Suprapubic skin (tissue), 4 donors: Measurements from ENCODE around the gene ZBTB20. TPM values are rescaled to one million over a fixed set of nuclear protein-coding genes. Genes with fewer than 3 reads are reported as not detected.

Experiments
- DNase-seq, 2 donors: peaks; one replicate each; pipeline ENCODE4 v3.0.0-alpha.2; 2019; ENCODE audit warnings: low spot score in 2 of 2
- H3K27ac ChIP-seq: fragments of 200-600 bp; sonication (generic); one replicate; pipeline ENCODE4 v1.5.1; 2019
- H3K27me3 ChIP-seq: fragments of 200-600 bp; sonication (generic); one replicate; pipeline ENCODE4 v1.5.1; 2019
- H3K36me3 ChIP-seq: fragments of 200-600 bp; sonication (generic); one replicate; pipeline ENCODE4 v1.5.1; 2019
- H3K4me1 ChIP-seq: fragments of 200-600 bp; sonication (generic); one replicate; pipeline ENCODE4 v1.5.1; 2019
- H3K4me3 ChIP-seq: fragments of 200-600 bp; sonication (generic); one replicate; pipeline ENCODE4 v1.5.1; 2019; ENCODE audit warnings: mild to moderate bottlenecking
- H3K9me3 ChIP-seq: fragments of 200-600 bp; sonication (generic); one replicate; pipeline ENCODE4 v1.5.1; 2019
- EP300 ChIP-seq: sonication (generic); formaldehyde crosslinking; IDR thresholded peaks from one replicate; pipeline ENCODE4 v1.6.1; 2017; ENCODE audit warnings: antibody characterized with exemption
- POLR2A ChIP-seq, 2 donors: fragments of 450-650 bp; IDR thresholded peaks; one replicate each; pipeline ENCODE4 v1.6.1; 2017; ENCODE audit warnings: antibody characterized with exemption in 2 of 2, mild to moderate bottlenecking in 2 of 2, moderate library complexity in 2 of 2
- POLR2AphosphoS5 ChIP-seq, 3 donors: sonication (generic); formaldehyde crosslinking; IDR thresholded peaks; one replicate each; pipeline ENCODE4 v1.6.1; 2017; ENCODE audit warnings: antibody characterized with exemption in 3 of 3
- WGBS: methylation state at CpG from one replicate; pipeline ENCODE4 v1.1.5; 2018; 5-methylcytosine and 5-hydroxymethylcytosine counted together
- total RNA-seq, 4 donors: library from RNA; depleted of rRNA; stranded (reverse); fragments of >200 nt; gene quantifications; one replicate each; pipeline ENCODE4 v1.1.0, GENCODE V29; 2016
- TF ChIP-seq, protein P1 (sequence below), 2 donors: fragments of 200-600 bp in 1 of 2; fragments of 450-650 bp in 1 of 2; sonication (generic) in 1 of 2; IDR thresholded peaks; one replicate each; pipeline ENCODE4 v1.5.1; 2016 to 2019; ENCODE audit warnings: antibody characterized with exemption in 2 of 2, mild to moderate bottlenecking in 1 of 2, moderate library complexity in 1 of 2

ZBTB20 gene
- total RNA-seq, 4 donors from 2014 or later = 23.6 to 77.2 (median 39.4) TPM

DNA sequence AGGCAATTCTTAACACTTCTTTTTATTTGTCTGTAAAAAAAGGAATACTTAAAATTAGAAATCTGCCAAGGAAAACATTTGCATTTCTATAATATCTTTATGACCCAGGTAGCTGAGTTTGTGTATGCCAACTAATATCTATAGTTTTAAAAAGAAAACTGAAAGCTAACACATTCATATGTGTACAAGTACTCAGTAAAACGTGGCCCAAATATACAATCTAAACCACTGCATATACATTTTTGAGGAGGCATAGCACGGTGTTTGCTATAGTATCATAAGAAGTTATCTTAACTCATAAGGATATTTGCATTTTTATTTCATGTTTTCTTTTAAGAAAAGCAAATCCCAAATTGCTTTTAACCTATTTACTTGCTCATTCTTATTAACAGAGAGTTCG is 172.7 kb downstream of the ZBTB20 start:
- no peaks in the 10 kb centered on the region for H3K27me3 ChIP-seq
- 92% methylated on average over 3 of the region's 3 CpGs for WGBS
- no peaks in the 10 kb centered on the region for H3K4me1 ChIP-seq
- H3K36me3 ChIP-seq = peaks cover 10% of the 10 kb centered on the region
- no peak overlapping the region for H3K27ac ChIP-seq
- no peak overlapping the region for H3K4me3 ChIP-seq
- TF ChIP-seq POLR2AphosphoS5 (IDR thresholded peaks at IDR 0.05) = no peak
- TF ChIP-seq, protein P1, sequence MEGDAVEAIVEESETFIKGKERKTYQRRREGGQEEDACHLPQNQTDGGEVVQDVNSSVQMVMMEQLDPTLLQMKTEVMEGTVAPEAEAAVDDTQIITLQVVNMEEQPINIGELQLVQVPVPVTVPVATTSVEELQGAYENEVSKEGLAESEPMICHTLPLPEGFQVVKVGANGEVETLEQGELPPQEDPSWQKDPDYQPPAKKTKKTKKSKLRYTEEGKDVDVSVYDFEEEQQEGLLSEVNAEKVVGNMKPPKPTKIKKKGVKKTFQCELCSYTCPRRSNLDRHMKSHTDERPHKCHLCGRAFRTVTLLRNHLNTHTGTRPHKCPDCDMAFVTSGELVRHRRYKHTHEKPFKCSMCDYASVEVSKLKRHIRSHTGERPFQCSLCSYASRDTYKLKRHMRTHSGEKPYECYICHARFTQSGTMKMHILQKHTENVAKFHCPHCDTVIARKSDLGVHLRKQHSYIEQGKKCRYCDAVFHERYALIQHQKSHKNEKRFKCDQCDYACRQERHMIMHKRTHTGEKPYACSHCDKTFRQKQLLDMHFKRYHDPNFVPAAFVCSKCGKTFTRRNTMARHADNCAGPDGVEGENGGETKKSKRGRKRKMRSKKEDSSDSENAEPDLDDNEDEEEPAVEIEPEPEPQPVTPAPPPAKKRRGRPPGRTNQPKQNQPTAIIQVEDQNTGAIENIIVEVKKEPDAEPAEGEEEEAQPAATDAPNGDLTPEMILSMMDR (IDR thresholded peaks at IDR 0.05) = no peak
- no peak for TF ChIP-seq POLR2A (IDR thresholded peaks at IDR 0.05)
- no peak for TF ChIP-seq EP300
- no peaks in the 10 kb centered on the region for H3K9me3 ChIP-seq
- DNase-seq = no peak

DNA sequence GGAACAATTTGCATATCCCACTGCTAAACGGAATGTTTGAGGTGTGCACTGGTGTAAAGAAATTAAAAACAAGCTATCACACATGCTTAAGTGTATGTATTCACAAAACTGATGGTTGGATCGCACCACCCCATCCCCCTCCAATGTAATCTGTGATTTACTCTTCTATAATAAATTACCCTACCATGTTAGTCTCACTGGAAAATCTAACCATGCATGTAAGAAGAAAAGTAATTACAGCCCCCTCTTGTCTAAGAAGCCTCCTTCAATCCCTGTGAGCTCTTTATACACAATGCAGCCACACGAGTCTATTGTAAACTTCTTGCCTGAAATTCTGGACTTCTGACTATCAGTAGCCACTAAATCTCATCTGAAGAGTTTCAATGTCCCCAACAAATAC is 173.6 kb downstream of the ZBTB20 start:
- 85% methylated on average over 3 of the region's 3 CpGs for WGBS
- Histone ChIP-seq H3K27ac (no peak overlapping the region), H3K4me1 (no peaks in the 10 kb centered on the region), H3K9me3 (no peaks in the 10 kb centered on the region), H3K4me3 (no peak overlapping the region), H3K27me3 (no peaks in the 10 kb centered on the region), H3K36me3 (peaks cover 10% of the 10 kb centered on the region)
- TF ChIP-seq POLR2A (IDR thresholded peaks at IDR 0.05) (no peak), EP300 (no peak), POLR2AphosphoS5 (IDR thresholded peaks at IDR 0.05) (no peak)
- TF ChIP-seq, protein P1 (IDR thresholded peaks at IDR 0.05) = no peak
- DNase-seq = no peak

DNA sequence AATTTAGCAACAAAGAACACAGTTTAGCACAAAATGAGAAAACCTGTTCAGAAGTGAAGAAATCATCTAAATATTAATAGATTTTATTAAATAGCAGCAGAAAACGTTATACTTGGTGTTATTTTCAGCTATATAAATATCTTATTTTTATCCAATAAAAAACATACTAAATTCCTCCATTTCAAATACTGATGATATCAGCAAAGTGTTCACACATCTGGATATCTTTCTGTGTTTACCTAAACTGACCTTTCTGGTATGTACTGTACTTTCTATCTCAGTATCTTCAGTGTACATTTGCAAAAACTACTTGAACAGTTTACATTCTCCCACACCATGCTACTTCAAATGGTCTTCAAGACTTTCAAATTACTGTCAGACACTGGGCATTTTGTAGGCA is 179.9 kb downstream of the ZBTB20 start:
- H3K4me3 ChIP-seq = no peak overlapping the region
- no peaks in the 10 kb centered on the region for H3K27me3 ChIP-seq
- 62% methylated on average over 1 of the region's 1 CpG for WGBS
- peaks cover 7% of the 10 kb centered on the region for H3K36me3 ChIP-seq
- no peak for DNase-seq
- no peak overlapping the region for H3K27ac ChIP-seq
- peaks cover 9% of the 10 kb centered on the region for H3K4me1 ChIP-seq
- no peak for TF ChIP-seq POLR2A (IDR thresholded peaks at IDR 0.05)
- TF ChIP-seq EP300 = no peak
- no peak for TF ChIP-seq POLR2AphosphoS5 (IDR thresholded peaks at IDR 0.05)
- TF ChIP-seq, protein P1 (IDR thresholded peaks at IDR 0.05) = no peak
- H3K9me3 ChIP-seq = no peaks in the 10 kb centered on the region

DNA sequence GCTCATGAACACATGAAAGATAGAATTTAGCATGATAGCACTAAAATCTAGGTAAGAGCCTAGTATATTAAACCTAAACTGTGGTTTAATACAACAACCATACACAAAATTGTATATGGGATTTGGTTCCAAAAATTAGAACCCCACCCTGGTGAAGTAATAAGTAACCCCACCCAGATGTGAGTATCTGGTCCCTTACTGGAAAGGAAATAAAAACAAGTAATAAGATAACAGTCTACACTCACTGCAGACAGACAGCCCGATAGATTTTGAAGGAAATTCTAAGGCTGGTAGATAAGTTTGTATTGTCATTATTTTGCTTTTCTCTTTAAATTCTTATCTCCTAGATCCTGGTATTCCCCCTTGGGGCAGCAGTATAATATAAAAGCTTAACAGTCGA is 184.9 kb downstream of the ZBTB20 start:
- Histone ChIP-seq H3K27ac (no peak overlapping the region), H3K4me1 (peaks cover 9% of the 10 kb centered on the region), H3K27me3 (no peaks in the 10 kb centered on the region), H3K9me3 (no peaks in the 10 kb centered on the region), H3K4me3 (no peak overlapping the region), H3K36me3 (no peaks in the 10 kb centered on the region)
- WGBS = 45% methylated on average over 2 of the region's 2 CpGs
- no peak for DNase-seq
- TF ChIP-seq EP300 (no peak), POLR2A (IDR thresholded peaks at IDR 0.05) (no peak), POLR2AphosphoS5 (IDR thresholded peaks at IDR 0.05) (no peak)
- TF ChIP-seq, protein P1 (IDR thresholded peaks at IDR 0.05) = no peak

DNA sequence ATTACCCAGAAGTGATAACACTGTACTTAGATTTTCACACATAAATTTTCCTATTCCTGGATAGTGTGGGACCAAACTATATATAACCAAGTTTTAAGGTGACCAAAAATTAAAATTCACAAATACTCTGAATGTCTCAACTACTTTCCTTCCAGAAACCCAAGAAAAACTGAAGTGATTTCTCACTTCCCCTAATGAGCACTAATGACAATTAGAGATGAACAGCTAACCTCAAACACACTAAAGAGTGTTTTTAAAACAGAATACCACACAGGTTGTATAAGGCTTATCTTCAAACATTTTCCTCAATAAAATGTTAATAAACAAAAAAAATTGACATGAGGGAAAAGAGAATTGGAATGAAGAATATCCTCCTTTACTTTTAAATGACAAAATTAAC is 188.2 kb downstream of the ZBTB20 start:
- no peak for DNase-seq
- no peaks in the 10 kb centered on the region for H3K27me3 ChIP-seq
- TF ChIP-seq POLR2A (IDR thresholded peaks at IDR 0.05) = no peak
- TF ChIP-seq, protein P1 (IDR thresholded peaks at IDR 0.05) = no peak
- H3K4me1 ChIP-seq = peaks cover 9% of the 10 kb centered on the region
- no peak overlapping the region for H3K4me3 ChIP-seq
- peaks cover 6% of the 10 kb centered on the region for H3K36me3 ChIP-seq
- no peak overlapping the region for H3K27ac ChIP-seq
- peaks cover 2% of the 10 kb centered on the region for H3K9me3 ChIP-seq
